Heart left ventricle (tissue), 16 donors: Measurements from ENCODE around the gene WIPF2. TPM values are rescaled to one million over a fixed set of nuclear protein-coding genes. Genes with fewer than 3 reads are reported as not detected.

ENCODE experiments used
- ATAC-seq, 4 donors: fragments of 200-7000 bp; cut with Tn5 transposase; one replicate each; pipeline ENCODE4 v1.9.1; 2020 to 2022; ENCODE audit warnings: moderate library complexity in 4 of 4, mild to moderate bottlenecking in 3 of 4, moderate number of reproducible peaks in 1 of 4
- DNase-seq, 5 donors: peaks; one replicate each; pipeline ENCODE4 v3.0.0-alpha.2; 2020
- H3K27ac ChIP-seq, 12 donors: fragments of 200-600 bp; sonication (generic) in 4 of 12; one replicate each; pipeline versions ENCODE4 v1.5.0 to v1.8.0; 2016 to 2022; ENCODE audit warnings: mild to moderate bottlenecking in 2 of 12
- H3K27me3 ChIP-seq, 9 donors: fragments of 200-600 bp; sonication (generic) in 2 of 9; one replicate each; pipeline versions ENCODE4 v1.5.1 to v1.8.0; 2016 to 2022; ENCODE audit warnings: mild to moderate bottlenecking in 3 of 9
- H3K36me3 ChIP-seq, 9 donors: fragments of 200-600 bp; sonication (generic) in 2 of 9; one replicate each; pipeline versions ENCODE4 v1.5.0 to v1.8.0; 2018 to 2022; ENCODE audit warnings: mild to moderate bottlenecking in 2 of 9
- H3K4me1 ChIP-seq, 12 donors: fragments of 200-600 bp; sonication (generic) in 4 of 12; one replicate each; pipeline versions ENCODE4 v1.5.0 to v1.8.0; 2016 to 2022; ENCODE audit warnings: mild to moderate bottlenecking in 3 of 12
- H3K4me3 ChIP-seq, 12 donors: fragments of 200-600 bp; sonication (generic) in 4 of 12; one replicate each; pipeline versions ENCODE4 v1.5.0 to v1.8.0; 2017 to 2022; ENCODE audit warnings: mild to moderate bottlenecking in 9 of 12, moderate library complexity in 4 of 12
- H3K9me3 ChIP-seq, 12 donors: fragments of 200-600 bp; sonication (generic) in 4 of 12; one replicate each; pipeline versions ENCODE4 v1.5.0 to v1.8.0; 2016 to 2022; ENCODE audit warnings: mild to moderate bottlenecking in 1 of 12
- CTCF ChIP-seq, 12 donors: fragments of 200-600 bp; sonication (generic) in 4 of 12; IDR thresholded peaks; one replicate each; pipeline versions ENCODE4 v1.5.0 to v1.8.0; 2018 to 2022; ENCODE audit warnings: antibody characterized with exemption in 12 of 12, mild to moderate bottlenecking in 5 of 12
- POLR2A ChIP-seq, 2 donors: fragments of 450-650 bp; IDR thresholded peaks; one replicate each; pipeline ENCODE4 v1.6.1; 2017; ENCODE audit warnings: antibody characterized with exemption in 2 of 2, mild to moderate bottlenecking in 2 of 2, moderate library complexity in 2 of 2
- WGBS, 4 donors: extraction: QIAGEN DNeasy Blood & Tissue Kit in 2 of 4; methylation state at CpG; one replicate each; pipeline versions ENCODE4 v1.1.5 to v1.1.7; 2013 to 2018; 5-methylcytosine and 5-hydroxymethylcytosine counted together
- intact Hi-C, 10 donors: fragments of 100-400 bp; cut with DNase I; formaldehyde crosslinking; loops; one replicate each; pipeline versions ENCODE4 v1.11.1 to v1.14.2; 2022
- polyA plus RNA-seq, 2 donors: library from polyadenylated mRNA; stranded (reverse); fragments of 200-250 nt; gene quantifications; one replicate each; pipeline ENCODE4 v1.2.3, GENCODE V29; 2013
- total RNA-seq, 9 donors: library from RNA; depleted of rRNA in 2 of 9; stranded (reverse); fragments of >200 nt in 2 of 9; fragmentation: NEBNext Ultra II Directional in 3 of 9; extraction: Animal tissue kit (Norgen Biotek cat#: 25700) in 3 of 9; gene quantifications; one replicate each; pipeline versions ENCODE4 v1.1.0 to v1.2.4, GENCODE V29; 2016 to 2023
- donor health status: ischemic (EF 13 %, LVEDD 7.1; RV severe dilation, severe dysfunction).
- donor health status: healthy with polysubstance abuse.
- donor health status: DM: no; HTN: yes; CAD: no.
- donor health status: DM: no; HTN: no; CAD: no.
- donor health status: ischemic (EF 25% LVEDD 6.9; RV normal size, moderate dysfunction).
- donor health status: ischemic (EF 25% LVEDD 5.7; RV mildly dilated, moderate dysfunction).
- donor health status: healthy.
- donor health status: DM: yes; HTN: yes; CAD: no.
- donor health status: ischemic (EF 35%, LVEDD 5.7; RV mildly dilated, moderate dysfunction).
- donor health status: nonischemic (EF 11% LVEDD 7.7; RV severe dilation, severe dysfunction).
- donor health status: DM: yes; HTN: yes; CAD: no.
- donor health status: PGD.
- donor health status: ischemic (EF 29% LVEDD 5.4; RV normal size, mild dysfunction).
- donor health status: nonischemic (EF 23%, LVEDD 6.1; RV moderate dilation, normal function).

The WIPF2 gene
- total and polyA plus RNA-seq, 11 donors, result 6.6 to 17.6 (median 11.2) TPM

- no peak for DNase-seq
- peaks cover 0 to 84% (median 63%) of the 10 kb centered on the region in 9 donors for H3K36me3 ChIP-seq
- WGBS, 4 donors, result 85 to 92% (median 86%) methylated on average over 4 of the region's 4 CpGs
Measured at GRCh38 chr17:40173091-40173777, 45.9 kb upstream of the WIPF2 start.

GRCh38 chr17:40173778-40174135, 45.3 kb upstream of the WIPF2 start:
- TF ChIP-seq POLR2A (IDR thresholded peaks at IDR 0.05) (no peak), CTCF (IDR thresholded peaks at IDR 0.05) (no peak)
- peaks cover 0 to 79% (median 59%) of the 10 kb centered on the region in 9 donors for H3K36me3 ChIP-seq
- H3K27ac ChIP-seq, result no peak overlapping the region
- DNase-seq, result no peak
- H3K4me3 ChIP-seq, result no peak overlapping the region
- H3K9me3 ChIP-seq, result no peaks in the 10 kb centered on the region
- intact Hi-C loops, result loop anchor here in 1 of 10 donors (10.0 kb wide), 1 partner anchor 149 kb away; no protein-coding TSS in a partner anchor
- no peaks in the 10 kb centered on the region for H3K27me3 ChIP-seq
- peaks cover 0 to 15% (median 10%) of the 10 kb centered on the region in 12 donors for H3K4me1 ChIP-seq
- WGBS, 4 donors, result 61 to 78% (median 76%) methylated on average over 2 to 3 of the region's 3 CpGs
- ATAC-seq, result no peak

More at GRCh38 chr17:40173091-40173777, 45.9 kb upstream of the WIPF2 start:
- H3K4me3 ChIP-seq, result no peak overlapping the region
- no peaks in the 10 kb centered on the region for H3K27me3 ChIP-seq
- peaks cover 0 to 19% (median 11%) of the 10 kb centered on the region in 12 donors for H3K4me1 ChIP-seq
- no peaks in the 10 kb centered on the region for H3K9me3 ChIP-seq
- no peak for ATAC-seq
- TF ChIP-seq CTCF (IDR thresholded peaks at IDR 0.05) (no peak), POLR2A (IDR thresholded peaks at IDR 0.05) (no peak)
- no peak overlapping the region for H3K27ac ChIP-seq
- intact Hi-C loops, result loop anchor here in 1 of 10 donors (10.0 kb wide), 1 partner anchor 148 kb away; no protein-coding TSS in a partner anchor

- H3K4me1 ChIP-seq, result peaks cover 0 to 15% (median 10%) of the 10 kb centered on the region in 12 donors
- H3K36me3 ChIP-seq, result peaks cover 0 to 71% (median 51%) of the 10 kb centered on the region in 9 donors
- ATAC-seq (no peak), DNase-seq (no peak)
- intact Hi-C loops, result loop anchor here in 1 of 10 donors (10.0 kb wide), 1 partner anchor 150 kb away; no protein-coding TSS in a partner anchor
- 94 to 100% (median 96%) methylated on average over 1 of the region's 1 CpG for WGBS, 4 donors
- H3K9me3 ChIP-seq, result no peaks in the 10 kb centered on the region
- no peak overlapping the region for H3K4me3 ChIP-seq
- no peak for TF ChIP-seq POLR2A (IDR thresholded peaks at IDR 0.05)
- no peak for TF ChIP-seq CTCF (IDR thresholded peaks at IDR 0.05)
- no peaks in the 10 kb centered on the region for H3K27me3 ChIP-seq
- no peak overlapping the region for H3K27ac ChIP-seq
Measured at GRCh38 chr17:40174514-40174913, 44.6 kb upstream of the WIPF2 start.

GRCh38 chr17:40175928-40176753, 43.0 kb upstream of the WIPF2 start:
- no peak for ATAC-seq
- 94 to 95% (median 95%) methylated on average over 7 of the region's 7 CpGs for WGBS, 4 donors
- intact Hi-C loops, result loop anchor here in 1 of 10 donors (10.0 kb wide), 1 partner anchor 151 kb away; no protein-coding TSS in a partner anchor
- Histone ChIP-seq H3K27ac (no peak overlapping the region), H3K4me3 (no peak overlapping the region), H3K4me1 (peaks cover 0 to 16% (median 10%) of the 10 kb centered on the region in 12 donors), H3K9me3 (no peaks in the 10 kb centered on the region), H3K27me3 (no peaks in the 10 kb centered on the region), H3K36me3 (peaks cover 0 to 55% (median 35%) of the 10 kb centered on the region in 9 donors)
- no peak for DNase-seq
- TF ChIP-seq CTCF (IDR thresholded peaks at IDR 0.05) (no peak), POLR2A (IDR thresholded peaks at IDR 0.05) (no peak)
